GM10266 (cell line): ENCODE measurements around the gene CYBC1.

Experiments
- DNase-seq: peaks from one replicate; pipeline ENCODE4 v3.0.0; 2012; ENCODE audit errors: extremely low spot score
- TF ChIP-seq, protein P1 (sequence below): IDR thresholded peaks from 2 replicates; pipeline ENCODE4 v1.5.1; 2012; ENCODE audit warnings: mild to moderate bottlenecking, low read depth; ENCODE audit not compliant: control insufficient read depth, insufficient read depth; ENCODE audit errors: missing control alignments

Gene CYBC1

DNA sequence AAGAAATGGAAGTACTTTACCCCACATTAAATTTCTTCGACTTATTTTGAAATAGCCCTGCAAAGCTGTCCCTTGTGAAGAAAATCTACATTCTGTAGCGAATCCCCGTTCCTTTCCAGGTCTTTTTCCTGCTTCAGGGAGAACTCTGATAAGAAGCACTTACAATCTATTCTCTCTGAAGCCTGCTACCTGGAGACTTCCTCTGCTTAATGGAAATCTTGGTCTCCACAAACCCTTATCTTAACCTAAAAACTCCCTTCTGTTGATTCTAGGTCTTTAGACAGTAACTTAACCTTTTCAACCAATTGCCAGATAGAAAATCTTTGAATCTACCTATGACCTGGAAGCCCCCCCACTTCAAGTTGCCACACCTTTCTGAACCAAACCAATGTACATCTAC, 1.6 kb upstream of the CYBC1 start:
- DNase-seq: no peak
- TF ChIP-seq, protein P1, sequence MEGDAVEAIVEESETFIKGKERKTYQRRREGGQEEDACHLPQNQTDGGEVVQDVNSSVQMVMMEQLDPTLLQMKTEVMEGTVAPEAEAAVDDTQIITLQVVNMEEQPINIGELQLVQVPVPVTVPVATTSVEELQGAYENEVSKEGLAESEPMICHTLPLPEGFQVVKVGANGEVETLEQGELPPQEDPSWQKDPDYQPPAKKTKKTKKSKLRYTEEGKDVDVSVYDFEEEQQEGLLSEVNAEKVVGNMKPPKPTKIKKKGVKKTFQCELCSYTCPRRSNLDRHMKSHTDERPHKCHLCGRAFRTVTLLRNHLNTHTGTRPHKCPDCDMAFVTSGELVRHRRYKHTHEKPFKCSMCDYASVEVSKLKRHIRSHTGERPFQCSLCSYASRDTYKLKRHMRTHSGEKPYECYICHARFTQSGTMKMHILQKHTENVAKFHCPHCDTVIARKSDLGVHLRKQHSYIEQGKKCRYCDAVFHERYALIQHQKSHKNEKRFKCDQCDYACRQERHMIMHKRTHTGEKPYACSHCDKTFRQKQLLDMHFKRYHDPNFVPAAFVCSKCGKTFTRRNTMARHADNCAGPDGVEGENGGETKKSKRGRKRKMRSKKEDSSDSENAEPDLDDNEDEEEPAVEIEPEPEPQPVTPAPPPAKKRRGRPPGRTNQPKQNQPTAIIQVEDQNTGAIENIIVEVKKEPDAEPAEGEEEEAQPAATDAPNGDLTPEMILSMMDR: no peak

DNA sequence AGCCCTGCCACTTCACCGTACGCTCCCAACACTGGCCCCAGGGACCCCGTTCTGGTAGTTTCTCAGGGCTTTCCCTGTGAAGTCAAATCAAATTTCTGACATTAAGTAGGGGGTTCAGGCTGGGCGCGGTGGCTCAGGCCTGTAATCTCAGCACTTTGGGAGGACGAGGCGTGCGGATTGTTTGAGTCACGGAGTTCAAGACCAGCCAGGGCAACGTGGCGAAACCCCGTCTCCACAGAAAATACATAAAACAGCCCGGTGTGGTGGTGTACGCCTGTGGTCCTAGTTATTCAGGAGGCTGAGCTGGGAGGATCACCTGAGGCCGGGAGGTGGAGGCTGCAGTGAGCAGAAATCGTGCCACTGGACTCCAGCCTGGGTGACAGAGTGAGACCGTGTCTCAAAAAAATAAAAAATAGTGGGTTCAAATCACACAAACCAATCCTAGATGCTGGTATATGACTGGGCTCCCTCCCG, 632 bp downstream of the CYBC1 start:
- no peak for DNase-seq
- TF ChIP-seq, protein P1: no peak

DNA sequence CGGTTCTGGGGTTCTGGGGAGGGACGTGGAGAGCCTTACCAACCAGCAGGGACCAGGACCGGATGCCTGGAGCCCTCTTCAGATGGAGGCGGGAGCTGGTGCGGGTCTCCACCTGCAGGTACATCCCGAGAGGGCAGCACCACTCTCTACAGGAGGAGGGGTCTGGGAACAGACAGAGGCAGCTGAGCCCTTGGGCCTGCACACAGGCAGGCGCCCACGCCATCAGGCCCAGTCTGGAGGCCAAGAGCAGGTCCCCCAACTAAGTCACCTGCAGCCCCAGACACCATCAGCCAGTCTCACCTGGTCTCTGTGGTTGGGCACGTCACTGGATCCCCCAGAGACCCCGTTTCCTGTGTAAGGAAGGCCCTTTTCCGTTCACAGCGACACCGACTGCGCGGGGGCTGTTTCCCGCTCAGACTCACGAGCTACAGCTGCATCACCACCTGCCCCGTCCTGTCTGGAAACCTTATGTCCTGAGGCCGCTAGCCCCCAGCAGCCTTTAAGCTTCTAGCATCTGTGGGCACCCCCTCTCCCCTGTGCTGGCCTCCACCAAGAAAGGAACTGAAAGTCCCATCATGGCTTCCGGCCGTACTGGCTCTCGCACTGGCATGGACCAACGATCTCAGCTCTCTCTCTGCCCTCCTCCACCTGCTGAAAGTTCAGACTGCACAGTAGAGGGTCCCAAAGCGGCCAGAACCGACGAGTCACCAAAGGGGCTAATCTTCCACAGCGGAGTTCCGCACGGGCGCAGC, 1.2 kb downstream of the CYBC1 start:
- DNase-seq: peak; percentile 85
- TF ChIP-seq, protein P1: no peak

DNA sequence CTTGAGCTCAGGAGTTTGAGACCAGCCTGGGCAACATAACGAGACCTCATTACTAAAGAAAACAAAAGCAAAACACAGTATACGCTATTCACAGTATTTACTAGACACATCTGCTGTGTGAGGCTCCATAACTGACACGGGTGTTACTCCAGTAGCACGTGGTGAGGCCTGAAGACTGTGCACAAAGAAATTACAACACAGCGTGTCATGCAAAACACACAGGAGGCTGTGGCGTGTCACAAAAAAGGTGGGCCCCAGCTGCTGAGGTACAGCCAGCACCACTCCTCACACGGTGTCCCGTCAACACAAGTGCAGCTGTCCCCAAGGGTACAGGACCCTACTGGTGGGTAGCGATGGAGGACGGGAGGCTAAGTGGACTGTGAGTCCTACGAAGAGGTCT, 2.7 kb downstream of the CYBC1 start:
- DNase-seq: no peak
- TF ChIP-seq, protein P1: no peak

DNA sequence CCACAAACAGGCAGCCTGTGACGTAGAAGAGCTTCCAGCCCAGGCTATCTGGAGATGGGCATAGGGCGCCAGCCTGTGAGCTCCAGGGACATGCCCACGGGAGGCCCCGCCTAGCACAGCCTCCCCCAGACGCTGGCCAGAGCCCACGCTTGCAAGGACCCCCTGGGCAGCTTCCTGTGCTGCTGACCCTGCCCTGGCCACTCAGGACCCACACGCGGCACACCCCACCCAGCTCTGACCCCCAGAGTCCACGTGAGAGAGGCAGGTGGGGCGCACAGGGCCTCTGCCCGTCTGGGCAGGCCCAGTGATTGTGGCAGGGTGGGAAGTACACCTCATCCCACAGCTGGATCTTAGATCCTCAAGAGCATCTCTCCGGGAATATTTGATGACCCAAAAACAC, 3.9 kb downstream of the CYBC1 start:
- DNase-seq: no peak
- TF ChIP-seq, protein P1: no peak

DNA sequence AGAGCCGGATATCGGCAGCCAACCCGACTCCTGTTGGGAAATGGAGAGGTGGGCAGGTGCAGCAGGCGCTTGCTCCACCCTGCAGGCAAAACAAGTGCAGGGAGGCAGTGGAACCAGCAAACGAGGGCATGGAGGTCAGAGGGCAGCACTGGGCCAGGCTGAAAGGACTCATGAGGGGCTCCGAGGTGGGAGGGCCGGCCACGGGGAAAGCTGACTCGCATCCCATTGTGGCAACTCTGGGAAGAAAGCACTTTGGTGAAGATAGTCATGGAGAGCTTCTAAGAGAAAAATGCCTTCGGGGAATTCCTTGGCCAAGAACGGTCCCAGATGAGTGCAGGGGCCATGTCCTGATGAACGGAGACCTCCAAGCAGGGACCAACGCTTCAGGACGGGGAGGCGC, 4.4 kb downstream of the CYBC1 start:
- TF ChIP-seq, protein P1: no peak
- DNase-seq: no peak

DNA sequence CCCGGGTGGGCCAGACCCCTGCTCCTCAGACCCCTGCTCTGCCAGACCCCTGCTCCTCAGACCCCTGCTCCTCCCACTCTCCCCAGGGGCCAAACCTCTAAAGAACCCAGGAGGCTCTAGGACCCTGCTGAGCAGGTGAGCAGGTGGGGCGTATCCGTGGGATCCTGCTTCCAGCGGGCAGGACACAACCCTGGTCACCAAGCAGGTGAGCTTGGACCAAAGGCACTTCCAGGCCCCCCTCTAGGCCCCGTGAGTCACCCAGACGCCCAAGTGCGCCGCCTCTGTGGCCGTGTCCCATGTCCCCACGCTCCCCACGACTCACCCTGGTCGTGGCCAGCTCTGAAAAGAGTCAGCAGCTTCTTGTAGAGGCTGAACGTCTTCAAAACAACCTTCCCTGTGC, 5.0 kb downstream of the CYBC1 start:
- TF ChIP-seq, protein P1: no peak

More for the DNA sequence above, 5.0 kb downstream of the CYBC1 start:
- no peak for DNase-seq
